GM18526 (cell line): ENCODE results near the gene ATP6V0D1.

Experiments
- POLR2A ChIP-seq: IDR thresholded peaks from 3 replicates; pipeline ENCODE4 v1.6.1; 2011; ENCODE audit not compliant: insufficient read length; ENCODE audit errors: extremely low read depth

ATP6V0D1 gene

DNA sequence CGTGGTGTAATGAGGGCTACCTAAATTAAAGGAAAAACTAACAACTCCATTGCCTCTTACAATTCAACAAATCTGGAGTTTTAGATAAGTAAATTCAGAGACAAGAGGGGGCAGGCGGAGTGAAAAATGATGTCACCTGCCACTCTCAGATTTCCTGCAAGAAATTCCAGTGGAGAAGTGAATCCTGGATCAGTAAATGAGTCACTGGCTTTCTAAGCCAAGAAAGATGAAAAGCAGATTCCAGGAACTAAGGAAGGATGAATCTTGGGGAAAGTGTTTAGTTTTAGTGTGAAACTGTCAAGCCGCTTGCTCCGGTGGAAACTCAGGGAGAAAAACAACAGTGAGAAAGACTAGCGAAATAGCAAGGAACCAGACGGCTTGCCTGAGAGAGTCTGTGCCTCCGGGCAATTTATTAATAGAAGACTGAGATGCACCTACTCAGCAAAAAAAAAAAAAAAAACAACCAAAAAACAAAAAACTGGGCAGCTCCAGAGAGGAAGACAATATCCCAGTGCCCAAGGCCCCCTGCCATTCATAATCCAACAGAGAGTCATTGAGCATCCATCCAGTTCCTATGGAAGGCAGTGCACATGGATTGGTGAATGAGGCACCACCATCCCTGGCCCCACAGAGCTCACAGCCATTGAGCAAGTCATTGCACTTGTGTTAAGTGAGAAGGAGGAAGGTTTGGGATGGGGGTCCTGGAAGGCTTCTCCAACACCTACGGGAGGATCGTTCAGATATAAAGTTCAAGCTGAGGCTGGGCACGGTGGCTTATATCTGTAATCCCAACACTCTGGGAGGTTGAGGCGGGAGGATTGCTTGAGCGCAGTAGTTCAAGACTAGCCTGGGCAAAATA lies 35.6 kb upstream of the ATP6V0D1 start:
- TF ChIP-seq POLR2A, result no peak

DNA sequence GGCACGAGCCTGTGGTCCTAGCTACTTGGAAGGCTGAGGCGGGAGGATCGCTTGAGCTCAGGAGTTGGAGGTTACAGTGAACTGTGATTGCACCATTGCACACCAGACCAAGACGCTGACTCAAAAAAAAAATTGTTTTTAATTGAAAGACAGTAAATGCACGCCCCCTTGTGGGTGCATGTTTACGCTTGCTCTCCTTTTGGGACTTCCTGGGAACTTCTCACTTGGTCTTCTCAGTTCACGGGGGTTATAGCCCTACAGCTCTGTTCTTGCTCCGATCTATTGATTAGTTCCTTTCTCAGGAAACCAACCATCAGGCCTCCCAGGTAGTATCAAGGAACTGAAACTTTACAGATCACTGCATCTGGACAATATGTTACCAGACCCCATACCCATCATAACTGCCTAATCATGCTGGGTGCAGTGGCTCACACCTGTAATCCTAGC lies 33.4 kb upstream of the ATP6V0D1 start:
- TF ChIP-seq POLR2A, result no peak

DNA sequence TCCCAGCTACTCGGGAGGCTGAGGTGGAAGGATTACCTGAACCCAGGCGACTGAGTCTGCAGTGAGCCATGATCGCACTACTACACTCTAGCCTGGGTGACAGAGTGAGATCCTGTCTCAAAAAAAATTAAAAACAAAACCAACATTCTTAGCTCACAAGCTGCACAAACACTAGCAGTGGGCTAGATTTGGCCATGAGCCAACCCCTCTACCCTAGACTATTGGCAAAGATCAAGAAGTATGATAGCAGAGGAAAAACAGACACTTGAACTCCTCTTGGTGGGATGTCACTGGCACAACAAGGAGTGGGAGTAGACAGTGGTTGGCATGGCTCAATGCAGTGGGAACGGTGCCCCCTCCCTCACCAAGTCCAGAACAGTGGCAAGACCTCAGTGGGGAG lies 28.1 kb upstream of the ATP6V0D1 start:
- TF ChIP-seq POLR2A, result no peak

DNA sequence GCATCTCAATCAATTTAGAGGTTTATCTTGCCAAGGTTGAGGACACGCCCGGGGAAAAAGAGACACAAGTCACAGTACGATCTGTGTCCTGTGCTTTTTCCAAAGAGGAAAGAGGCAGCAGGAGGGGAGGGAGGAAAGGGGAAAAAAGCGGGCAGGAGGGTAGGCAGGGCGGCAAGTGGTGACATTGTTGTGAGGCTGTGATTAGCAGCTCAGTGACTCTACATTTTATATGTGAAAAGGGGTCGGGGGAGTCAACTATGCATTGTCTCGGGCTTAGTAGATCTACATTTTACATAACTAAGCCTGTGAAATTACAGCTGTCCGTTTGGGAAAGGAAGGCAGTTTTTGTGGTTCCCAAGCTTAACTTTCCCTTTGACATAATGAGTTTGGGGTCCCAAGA lies 25.5 kb upstream of the ATP6V0D1 start:
- no peak for TF ChIP-seq POLR2A

DNA sequence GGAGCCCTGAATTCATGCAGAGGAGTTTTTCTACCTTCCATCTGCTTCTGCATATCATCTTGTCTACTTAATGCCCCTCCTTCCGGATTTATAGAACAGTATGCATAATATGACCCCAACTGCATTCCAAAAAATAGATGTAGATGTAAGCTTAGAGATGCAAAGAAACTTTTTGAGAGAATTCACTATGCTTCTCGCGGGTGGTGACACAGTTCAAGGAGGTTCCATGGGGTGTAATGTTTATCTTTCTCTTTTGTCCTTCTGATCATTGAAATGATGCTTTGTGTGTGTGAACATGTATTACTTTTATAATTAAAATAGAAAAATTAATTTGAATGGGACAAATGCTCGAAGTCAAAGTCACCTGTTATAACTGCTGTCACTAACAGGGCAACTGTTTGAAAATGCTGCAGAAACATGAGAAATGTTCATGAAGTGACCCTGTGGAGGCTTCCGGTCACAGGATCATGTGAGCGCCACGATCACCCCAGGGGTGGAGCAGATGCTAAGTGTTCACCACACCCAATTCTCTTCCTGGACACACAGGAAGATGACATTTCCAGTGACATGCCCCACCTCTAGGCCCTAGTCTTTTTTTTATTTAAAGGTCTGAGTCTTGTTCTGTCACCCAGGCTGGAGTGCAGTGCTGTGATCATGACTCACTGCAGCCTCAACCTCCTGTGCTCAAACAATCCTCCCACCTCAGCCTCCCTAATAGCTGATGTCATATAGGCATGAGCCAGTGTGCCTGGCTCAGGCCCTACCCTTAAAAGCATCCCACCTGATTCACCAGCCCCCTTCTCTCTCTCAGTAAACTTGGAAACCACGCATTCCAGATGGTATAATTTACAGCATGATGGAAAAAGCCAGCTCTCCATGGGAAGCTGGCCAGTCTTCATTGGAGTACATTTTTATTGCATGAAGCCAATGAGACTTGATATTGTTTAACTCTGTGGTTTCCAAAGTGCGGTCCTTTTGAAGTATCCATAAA lies 23.4 kb upstream of the ATP6V0D1 start:
- no peak for TF ChIP-seq POLR2A

DNA sequence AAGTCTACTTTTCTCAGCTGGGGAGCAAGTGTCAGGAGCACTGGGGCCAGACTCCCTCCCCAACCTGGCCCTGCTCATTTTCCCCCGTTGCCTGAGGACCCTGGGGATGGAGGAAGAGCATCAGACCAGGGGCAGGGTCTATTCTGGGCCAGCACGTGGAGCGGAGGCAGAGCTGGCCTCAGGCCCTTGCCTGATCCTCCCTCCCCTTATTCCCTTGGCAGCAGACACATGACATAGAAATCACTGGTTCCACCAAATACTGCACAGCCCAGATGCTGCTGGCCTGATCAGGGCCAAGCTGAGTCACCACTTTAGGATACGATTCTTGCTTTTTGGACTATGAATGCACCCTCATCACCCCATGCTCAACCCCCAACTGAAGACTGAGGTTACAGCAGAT lies 18.1 kb upstream of the ATP6V0D1 start:
- no peak for TF ChIP-seq POLR2A

DNA sequence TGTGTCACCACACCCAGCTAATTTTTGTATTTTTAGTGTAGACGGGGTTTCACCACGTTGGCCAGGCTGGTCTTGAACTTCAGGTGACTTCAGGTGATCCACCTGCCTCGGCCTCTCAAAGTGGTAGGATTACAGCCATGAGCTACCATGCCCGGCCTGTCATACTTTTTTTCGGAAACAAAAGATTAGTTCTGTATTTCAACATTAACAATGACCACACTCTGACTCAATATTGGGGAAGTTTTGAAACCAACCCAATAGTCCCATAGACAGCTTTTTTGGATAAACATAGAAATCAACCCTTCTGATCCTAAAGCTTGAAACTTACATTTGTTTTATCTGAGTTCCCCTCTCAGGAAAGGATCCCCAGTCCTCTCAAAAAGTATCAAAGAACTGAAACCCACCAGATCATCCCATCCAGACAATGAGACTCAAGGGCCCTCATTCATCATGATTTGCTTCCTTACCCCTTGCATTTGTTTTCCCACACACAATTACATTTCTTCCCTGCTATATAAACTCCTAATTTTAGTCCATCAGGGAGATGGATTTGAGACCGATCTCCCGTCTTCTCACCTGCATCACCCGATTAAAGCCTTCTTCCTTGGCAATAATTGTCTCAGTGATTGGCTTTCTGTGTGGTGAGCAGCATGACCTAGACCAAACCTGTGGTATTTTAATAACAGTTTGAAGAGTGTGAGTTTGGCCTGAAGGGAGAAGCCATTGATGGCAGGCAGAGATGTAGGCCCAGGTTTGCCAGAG lies 9.6 kb upstream of the ATP6V0D1 start:
- TF ChIP-seq POLR2A, result no peak

DNA sequence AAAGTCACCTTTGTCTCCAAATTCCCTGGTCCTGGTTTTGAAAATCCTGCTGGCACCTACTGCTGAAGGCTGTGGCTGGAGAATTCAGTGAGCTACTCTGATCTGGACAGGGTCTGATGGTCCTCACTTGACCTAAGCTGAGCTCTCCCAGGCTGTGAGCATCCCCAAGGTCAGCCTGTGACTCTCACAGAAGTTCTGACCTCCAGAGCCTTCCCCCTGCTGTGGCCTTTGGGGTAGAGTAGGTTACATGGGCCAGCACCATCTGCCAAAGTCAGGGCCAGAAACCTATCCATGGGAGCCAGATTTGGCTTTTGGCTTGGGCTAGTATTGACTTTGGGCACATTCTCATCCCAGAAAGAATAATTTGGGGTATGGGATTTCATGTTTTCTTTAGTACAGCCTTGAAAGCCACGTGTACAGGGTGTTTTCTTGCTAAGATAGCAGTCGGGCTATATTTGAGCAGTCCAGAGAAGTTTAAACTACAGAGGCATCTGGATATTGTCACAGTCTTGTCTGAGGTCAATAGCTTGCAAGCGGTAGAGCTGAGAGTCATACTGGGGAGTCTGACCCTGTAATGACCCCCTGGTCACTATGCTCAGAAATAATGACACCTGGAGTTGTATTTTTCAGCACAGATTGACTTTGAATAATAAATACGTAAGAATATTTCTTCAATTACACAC lies 8.6 kb upstream of the ATP6V0D1 start:
- TF ChIP-seq POLR2A, result no peak

DNA sequence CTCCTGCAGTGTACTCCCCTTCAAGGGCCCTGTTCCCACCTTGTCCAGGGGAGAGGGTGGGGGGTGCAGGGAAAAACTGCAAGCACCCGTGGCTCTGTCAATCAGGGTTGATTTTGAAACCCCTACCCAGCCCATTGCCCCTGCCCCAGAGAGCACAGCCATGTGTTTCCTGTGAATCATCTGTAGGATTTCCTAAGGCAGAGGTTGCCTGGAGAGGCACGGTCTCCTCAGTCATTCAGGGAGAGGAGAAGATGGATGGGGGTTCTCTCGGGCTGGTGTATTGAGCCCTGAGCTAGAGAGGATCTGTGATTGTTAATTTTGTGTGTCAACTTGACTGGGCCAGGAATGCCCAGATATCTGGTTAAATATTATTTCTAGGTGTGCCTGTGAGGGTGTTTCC lies 5.8 kb upstream of the ATP6V0D1 start:
- TF ChIP-seq POLR2A, result no peak

DNA sequence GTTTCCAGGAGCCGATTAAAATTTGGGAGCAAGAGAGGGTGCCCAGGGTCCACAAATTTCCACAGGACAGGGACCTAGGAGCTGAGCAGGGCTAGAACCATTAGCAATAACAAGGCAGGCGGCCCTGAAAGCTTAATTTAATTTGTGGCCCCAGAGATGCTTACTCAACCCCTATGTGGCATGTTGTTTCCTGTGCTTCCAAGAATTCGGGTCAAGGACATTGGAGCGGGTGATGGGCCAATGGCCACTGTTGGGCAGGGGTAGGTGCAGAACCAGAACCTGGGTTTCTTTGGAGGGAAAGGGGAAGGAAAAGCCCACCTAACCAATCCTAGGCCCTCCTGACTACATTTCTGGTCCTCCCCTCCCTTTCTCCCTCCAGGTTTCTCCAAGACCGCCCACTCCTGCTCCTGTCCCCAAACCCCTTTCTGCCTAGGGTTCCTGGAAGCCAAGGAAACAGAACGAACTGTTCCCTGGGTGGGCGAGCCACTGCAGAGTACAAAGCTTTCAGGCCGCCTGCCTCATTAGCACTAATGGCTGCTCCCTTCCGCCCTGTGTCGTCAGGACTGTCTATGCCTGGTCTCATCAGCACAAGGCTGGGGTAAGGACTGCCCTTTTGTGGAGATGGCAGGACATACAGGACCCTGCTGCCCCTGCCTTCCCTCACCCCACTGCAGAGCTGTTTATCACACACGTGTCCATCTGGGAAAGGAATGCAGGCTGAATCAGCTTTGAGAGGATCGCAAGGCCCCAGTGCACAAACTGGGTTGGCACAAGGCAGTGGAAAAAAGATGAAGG lies 3.0 kb upstream of the ATP6V0D1 start:
- no peak for TF ChIP-seq POLR2A

DNA sequence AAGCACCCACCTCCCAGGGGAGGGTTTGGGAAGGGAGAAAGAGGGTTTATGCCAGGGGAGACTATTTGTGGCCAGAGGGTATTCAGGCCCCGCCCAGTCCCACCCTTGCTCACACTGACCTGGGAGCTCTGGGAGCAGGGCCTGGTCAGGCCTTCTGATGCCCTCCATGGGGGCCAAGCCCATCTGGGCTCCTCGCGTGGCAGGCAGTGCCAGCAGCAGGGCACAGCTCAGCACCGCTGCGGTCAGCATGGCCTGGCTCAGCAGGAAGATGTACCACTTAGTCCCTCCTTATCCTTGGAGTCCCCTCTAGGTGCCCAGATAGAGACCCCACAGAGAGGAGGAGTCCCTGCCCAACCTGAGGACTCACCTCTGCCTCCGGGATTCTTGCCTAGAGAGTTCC lies 2.2 kb upstream of the ATP6V0D1 start, which contains the start of gene AGRP:
Gene AGRP, minus strand, starts transcription at position 398 of the 400 bp plus-strand sequence. Its CDS starts 149 bp downstream, at position 249.
- TF ChIP-seq POLR2A, result no peak

DNA sequence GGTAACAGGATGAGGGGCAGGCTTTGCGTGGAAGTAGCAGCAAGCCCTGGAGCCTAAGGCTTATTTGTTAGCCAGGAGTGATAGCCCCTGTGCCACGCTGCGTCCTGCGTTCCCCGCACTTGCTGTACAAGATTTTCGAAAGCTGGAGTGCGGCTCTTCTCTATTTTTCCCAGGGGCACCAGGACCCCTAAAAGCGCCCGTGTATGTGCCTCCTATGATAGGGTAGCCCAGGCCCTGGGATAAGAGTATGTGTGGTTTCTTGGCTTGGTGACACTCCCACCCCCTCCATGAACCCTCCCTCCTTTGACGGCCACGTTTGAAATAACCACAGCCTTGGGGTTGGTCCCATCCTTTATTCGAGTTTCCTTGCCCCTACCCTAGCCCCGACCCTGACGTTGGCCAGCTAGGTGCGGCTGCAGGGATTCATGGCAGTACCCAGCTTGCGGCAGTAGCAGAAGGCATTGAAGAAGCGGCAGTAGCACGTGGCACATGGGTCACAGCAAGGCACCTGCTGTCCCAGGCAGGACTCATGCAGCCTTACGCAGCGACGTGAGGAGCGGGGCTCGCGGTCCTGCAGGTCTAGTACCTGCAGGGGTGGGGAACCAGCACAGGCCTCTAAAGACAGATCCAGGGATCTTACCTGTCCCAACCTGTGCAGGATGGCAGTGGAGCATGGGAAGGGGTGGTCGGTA lies 1.4 kb upstream of the ATP6V0D1 start:
- TF ChIP-seq POLR2A, result no peak
